NCI-H128 (cell line): Measurements from ENCODE around the gene SPATC1L.
"Not testable (repeated sequence)": the region's sequence is repeated elsewhere in the genome, so short reads cannot be mapped to it uniquely, and the experiment has no call there.

ENCODE experiments used
- DNase-seq: peaks from one replicate; lab custom pipeline; 2025; ENCODE audit not compliant: unreplicated experiment; lab: John Stamatoyannopoulos, UW

SPATC1L gene

DNA sequence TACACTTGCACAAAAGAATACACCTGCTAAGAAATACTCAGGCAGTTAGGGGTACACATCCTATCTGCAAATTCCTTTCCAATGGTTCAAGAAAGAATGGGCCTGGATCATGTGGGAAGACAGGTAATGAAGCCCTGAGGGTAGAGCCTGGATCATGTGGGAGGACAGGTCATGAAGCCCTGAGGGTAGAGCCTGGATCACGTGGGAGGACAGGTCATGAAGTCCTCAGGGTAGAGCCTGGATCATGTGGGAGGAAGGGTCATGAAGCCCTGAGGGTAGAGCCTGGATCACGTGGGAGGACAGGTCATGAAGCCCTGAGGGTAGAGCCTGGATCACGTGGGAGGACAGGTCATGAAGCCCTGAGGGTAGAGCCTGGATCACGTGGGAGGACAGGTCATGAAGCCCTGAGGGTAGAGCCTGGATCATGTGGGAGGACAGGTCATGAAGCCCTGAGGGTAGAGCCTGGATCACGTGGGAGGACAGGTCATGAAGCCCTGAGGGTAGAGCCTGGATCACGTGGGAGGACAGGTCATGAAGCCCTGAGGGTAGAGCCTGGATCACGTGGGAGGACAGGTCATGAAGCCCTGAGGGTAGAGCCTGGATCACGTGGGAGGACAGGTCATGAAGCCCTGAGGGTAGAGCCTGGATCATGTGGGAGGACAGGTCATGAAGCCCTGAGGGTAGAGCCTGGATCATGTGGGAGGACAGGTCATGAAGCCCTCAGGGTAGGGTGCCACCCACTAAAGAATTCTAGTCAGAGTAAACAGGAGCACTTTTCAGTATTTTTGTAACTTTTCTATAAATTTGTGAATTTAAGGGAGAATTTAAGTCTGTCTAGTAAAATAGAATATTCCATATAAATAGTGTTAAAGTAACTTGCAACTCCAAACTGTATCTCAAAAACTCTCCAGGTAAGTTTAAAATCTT, 16.9 kb upstream of the SPATC1L start:
- DNase-seq = not testable (repeated sequence)

DNA sequence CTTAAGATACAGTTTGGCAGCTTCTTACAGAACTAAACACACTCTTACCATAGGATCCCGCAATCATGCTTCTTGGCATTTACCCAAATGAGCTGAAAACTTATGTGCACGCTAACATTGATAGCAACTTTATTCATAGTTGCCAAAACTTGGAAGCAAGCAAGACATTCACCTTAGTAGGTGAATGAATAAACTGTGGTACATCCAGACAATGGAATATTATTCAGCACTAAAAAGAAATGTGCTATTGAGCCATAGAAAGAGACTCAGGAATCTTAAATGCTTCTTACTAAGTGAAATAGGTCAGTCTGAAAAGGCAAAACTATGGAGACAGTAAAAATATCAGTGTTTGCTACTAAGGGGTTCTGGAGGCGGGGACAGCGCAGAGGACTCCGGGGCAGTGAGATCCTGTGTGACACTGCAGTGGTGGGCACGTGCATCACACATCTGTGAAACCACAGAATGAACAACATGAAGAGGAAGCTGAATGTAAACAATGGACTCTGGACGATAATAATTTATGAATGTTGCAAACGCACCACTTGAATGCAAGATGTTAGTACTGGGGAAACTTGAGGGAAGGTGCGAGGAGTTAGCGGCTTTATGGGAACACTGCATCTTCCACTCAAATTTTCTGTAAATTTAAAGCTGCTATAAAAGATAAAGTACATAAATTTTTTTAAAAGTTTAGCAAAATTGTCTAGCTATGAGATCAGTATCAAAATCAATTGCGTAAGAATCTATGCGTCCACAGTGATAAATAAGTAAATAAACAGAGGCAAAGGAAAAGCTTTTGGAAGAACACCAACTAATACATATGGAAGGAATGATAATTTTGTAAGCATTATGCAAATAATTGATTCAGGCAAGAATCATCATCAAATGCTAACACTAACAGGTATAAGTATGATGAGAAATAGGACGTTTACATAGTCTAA, 15.4 kb upstream of the SPATC1L start:
- DNase-seq = no peak

DNA sequence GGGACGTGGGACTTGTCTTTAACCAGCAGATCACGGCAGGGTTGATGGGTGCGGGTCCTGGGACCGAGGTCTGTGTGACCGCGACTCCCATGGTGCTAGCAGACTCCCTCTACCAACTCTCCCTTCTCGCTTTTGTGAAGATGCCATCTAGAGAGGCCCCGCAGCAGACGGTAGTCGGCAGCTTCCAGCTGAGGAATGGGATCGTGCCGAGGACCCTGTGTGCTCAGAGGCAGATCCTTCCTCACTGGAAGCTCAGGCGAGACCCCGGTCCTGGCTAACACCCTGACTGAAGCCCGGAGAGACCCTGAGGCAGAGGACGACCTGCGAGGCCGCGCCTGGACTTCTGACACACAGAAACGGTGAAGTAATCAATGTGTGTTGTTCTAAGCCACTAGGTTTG, 12.5 kb upstream of the SPATC1L start:
- no peak for DNase-seq

DNA sequence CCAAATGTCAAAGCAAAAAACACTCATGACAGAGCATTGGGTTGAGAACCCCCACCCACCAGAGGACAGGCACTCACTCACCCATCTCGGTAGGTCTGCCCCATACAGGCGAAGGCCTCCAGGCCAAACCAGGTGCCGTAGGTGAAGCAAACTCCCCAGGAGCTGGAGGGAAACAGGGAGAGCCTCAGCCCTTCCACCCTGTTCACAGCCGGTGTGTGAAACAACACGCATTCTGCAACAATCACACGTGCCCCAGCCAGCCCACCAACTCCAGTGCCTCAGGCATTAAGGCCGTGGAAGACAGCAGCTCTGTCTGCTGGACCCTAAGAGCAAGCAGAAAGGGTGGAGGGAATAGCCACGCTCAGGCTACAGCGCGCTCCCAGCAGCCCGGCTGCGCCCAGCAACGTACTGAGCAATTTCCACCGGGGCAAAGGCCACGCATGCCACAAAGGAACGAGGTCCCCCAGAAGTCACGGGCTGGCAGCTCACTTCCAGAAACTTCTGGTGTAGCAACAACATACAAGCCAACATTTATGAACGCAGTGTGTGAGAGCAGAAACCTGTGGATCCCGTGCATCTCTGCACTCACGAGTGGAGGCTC, 11.4 kb upstream of the SPATC1L start:
- DNase-seq = no peak

DNA sequence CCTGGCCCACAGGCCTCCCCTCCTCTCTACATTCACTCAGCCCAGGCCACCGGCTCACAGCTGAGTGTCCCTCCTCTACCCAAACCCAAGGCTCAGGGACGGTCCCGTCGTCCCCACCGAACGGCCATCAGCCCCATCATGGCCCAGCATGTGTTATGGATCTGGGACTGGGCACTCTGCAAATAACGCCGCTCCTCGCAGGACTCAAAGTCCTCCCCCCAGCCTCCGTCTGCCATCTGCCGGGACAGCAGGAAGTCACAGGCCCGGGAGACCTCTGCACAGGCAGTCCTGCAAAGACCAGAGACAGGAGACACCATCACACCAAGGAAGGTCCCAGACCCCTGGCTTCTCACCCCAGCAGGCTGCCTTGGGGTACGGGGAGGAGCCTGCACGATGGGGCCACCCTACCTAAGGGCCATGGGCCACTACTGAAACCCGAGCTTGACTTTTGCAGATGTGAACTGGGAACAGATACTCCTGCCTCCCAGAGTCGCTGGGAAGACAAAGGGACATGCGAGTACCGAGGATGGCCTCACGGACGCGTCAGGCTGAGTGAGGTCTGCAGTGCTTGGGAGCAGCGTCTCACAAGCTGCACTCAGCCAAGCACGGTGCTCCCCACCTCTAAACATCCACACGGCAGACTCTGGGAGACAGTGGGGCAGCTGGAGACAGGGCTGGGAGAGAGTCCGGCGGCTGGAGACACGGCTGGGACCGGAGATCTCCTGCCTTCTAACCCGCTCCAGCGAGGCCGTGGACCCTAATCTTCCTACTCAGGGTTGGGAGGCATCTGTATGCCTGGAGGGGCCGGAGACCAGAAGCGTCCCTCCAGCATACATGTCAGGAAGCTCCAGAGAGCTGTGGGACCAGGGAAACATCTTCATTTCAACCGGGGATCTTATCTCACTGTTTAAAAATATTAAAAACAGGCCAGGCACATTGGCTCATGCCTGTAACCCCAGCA, 10.4 kb upstream of the SPATC1L start:
- DNase-seq = no peak

DNA sequence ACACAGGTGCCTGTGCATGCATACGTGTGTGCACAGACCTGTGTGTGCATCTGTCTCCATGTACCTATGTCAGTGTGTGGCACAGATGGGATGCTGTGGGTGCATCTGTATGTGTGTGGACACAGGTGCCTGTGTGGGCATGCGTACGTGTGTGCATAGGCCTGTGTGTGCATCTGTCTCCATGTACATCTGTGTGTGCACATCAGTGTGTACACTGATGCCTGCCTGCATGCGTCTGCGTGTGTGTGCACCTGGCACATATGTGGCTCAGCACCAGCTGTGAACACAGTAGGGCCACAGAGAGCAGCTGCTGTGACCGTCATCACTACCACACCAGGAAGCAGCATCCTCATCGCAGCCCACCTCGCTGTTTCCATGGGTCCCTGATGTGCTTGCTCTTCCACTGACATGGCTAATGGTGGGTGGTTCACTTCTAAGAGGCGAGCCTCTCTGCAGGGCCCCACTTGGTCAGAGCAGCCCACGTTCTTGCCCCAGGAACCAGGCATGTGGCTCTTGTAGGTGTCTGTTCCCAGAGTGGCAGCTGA, 9.6 kb upstream of the SPATC1L start:
- DNase-seq = no peak

DNA sequence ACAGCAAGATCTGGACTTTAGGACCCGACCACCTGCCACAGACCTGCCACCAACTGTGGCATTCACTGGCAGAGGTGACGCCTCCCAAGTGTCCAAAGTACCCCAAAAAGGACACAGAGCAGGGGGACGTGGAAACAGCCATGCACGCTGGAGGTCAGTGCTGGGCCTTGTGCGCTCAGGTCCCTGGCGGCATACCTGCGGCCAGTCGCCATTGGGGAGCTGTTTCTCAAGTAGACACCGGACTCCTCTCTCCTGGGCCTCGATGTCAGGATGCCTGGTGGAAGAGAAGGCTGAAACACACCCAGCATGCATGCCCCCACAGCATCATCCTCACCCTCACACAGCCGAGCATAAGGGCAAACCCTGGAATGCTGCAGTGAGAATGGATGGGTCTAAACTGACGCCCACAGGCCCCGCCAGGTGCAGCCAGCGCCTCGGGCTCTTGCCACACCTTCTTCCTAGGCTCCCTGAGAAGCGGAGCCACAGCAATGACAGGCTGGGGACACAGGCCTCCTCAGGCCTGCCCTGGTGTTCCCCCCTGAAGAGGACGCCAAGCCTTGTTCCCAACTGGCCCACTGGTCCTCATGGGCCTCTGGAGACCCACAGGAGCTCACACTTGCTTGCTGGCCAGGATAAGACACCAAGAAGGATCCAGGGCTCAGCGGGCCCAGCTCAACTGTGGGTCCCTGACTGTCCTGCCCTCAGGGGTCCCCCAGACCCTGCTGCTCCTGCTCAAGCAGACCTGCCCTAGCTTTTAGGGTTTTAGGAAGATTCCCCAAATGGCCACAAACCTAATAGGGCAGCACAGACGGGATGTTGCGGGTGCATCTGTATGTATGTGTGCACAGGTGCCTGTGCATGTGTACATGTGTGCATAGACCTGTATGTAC, 7.7 kb upstream of the SPATC1L start:
- no peak for DNase-seq

DNA sequence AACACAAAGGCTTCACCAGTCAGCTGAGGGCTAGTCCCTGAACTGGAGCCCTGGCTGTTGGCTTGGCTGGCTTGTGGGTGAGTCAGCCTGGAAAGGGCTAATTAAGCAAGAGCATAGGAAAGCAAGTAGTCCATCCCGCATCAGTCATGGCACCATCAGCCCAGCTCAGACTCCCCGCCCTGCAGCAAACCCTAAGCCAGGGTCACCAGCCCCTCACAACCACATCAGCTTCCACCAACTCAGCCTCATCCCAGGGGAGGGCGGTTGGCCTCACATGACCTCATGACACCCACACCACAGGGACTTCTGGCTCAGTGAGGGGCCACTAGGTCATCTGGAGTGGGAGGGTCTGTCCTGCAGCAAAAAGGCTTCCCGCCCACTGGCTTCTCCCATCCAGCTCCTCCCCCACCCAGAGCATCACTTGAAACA, 7.0 kb upstream of the SPATC1L start:
- DNase-seq = no peak

DNA sequence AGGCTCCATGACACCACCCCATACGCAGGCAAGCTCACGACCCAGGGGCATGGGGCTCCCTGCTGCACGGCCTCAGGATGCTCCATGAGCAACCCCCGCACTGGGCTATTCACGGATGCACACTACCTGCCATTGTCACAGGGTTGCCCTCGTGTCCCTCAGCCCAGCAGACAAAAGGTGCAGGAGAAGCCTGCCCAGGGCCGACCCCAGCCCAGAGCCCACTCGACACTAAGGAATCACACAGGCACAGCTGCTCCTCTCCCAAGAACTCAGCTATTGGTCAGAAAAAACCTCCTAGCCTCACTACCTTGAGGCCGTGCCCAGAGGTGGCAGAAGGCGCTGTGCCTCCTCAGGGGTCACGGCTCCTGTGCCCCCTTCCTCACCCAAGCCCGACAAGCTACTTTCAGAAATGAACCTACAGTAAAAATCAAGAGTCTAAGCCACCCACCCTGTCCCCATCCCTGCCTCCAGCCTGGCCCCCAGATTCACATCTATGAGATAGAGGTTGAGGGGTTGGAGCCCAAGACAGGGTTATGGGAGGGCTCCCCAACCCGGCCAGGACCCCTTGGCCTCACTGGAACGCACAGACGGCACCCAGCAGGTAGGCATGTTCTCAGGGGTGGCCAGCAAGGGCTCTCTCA, 6.4 kb upstream of the SPATC1L start:
- DNase-seq = no peak

DNA sequence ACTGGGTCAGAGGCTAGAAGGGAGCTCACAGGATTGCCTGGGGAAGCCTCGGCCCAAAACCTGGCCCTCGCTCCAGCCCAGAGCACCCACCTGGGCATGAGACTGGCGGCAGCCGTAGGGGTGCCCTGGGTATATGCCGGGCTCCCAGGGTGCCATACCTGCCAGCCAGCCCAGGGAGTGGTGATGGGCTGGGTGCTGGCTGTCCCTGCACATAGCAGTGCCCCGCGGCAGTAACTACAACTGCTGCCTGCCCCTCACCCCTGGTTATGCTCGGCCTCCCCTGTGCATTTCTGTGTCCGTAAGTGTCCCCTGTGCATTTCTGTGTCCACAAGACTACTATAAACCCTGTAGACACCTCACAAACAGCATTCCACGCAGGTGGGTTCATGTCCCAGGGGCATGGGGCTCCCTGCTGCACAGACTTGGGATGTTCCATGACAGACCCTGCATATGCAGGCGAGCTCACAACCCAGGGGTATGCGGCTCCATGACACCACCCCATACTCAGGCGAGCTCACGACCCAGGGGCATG, 5.8 kb upstream of the SPATC1L start:
- no peak for DNase-seq

DNA sequence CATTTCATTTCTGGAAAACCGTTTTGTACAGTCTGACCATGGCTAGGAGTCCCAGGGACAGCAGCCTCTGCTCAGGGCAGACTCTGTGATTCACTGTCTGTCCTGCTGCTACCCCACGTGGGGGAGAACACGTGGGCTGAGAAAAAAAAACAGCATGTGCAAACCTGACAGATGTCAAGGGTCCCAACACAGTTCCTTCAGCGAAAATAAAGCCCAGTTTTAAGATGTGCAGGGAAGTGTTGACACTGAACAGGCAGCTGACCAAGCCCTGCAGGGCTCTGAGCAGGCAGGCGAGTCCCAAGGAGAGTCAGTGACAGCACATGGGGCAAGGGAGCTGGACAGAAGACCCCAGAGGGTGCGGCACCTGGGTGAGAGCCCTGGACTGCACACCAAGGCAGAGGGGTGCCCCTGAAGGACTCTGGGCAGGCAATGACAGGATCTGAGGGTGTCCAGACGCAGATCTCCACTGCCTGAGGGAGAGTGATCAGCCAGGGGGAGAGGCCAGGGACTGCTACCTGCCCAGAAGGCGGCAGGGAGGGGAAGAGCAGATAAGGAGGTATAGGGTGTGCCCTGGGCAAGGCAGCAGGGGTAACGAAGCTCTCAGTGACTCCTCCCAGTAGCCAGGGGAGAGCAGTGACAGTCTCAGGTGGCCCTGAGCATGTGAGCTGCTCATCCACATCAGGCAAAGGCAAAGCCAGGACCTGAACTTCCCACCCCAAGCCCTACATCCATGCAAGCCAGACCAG, 5.1 kb upstream of the SPATC1L start:
- DNase-seq = no peak

DNA sequence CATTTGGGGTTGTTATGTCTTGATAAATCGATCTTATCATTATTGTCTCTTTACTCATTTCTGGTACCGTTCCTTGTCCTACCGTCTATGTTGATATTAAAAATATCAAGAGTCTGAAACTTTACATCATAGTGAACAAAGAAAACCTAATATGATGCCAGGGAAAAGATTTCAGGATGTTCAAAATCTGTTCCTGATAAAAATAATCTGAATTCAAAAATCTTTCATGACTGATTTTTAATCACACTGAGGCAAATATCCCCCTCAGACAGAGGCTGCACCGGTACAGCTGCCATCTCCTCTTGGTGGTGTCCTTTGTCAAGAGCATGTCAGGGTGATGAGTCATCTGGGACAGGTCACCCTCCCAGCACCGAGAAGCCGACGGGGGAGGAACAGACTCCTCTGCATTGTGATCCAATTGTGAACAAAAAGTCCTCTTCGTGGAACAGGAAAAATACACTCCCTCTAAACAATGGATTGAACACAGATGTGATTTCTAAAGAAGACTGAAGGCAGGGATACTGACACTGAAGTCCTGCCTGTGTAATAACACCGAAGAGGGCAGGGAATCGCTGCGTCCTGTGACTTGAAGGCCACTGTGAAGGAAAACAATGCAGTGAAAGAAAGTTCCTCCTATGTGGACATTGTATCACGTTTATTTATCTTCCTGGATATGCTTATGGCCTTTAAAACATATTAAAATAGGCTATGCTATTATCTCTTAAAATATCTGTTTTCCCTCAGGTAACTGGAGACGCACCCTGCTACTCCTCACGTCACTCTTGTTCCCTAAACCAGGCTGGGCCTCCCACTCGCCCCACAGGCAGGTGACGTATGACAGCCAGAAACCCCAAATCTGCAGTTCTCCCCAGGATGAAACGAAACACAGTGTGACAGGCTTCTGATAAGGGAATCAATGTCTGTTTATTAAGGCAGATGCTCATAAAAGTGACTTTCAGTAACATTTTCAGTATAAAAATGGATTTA, 4.3 kb upstream of the SPATC1L start:
- DNase-seq = no peak

DNA sequence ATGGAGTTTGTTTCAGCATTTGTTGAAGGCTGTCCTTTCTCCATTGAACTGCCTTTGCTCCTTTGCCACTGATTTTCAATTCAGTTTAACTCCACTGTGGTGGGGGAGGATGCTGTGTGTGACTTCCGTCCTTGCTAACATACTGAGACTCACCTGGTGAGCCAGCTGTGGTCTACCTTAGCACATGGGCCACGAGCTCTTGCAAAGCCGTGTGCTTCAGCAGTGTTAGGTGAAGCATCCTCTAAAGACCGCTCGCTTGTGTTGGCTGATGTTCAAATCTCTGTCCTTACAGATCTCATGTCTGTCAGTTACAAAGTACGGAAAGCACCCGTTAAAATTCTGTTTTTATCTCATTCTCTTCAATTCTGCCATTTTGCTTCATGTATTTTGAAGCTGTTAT, 3.6 kb upstream of the SPATC1L start:
- DNase-seq = no peak

DNA sequence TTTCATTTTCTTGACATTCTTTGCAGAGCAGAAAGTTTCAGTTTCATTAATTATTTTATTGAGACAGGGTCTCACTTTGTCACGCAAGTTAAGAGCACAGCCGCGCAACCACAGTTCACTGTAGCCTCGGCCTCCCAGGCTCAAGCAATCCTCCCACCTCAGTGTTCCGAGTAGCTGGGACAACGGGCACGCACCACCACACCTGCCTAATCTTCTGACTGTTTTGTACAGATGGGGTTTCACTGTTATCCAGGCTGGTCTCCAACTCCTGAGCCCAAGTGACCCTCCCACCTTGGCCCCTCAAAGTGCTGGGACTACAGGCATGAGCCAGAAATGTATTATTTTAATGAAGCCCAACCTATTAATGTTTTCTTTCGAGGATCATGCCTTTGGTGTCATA, 3.0 kb upstream of the SPATC1L start:
- DNase-seq = no peak

DNA sequence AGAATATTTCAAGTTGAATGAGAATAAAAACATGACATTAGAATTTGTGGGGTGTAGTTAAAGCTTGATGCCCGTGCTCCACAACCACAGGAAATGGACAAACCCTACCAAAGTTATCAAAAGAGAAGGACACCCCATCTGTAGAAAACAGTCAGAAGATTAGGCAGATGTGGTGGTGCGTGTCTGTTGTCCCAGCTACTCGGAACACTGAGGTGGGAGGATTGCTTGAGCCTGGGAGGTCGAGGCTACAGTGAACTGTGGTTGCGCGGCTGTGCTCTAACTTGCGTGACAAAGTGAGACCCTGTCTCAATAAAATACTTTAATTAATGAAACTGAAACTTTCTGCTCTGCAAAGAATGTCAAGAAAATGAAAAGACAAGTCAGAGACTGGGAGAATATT, 1.5 kb upstream of the SPATC1L start:
- no peak for DNase-seq
